GM20000 (cell line): Measurements from ENCODE around the gene NELFB.

ENCODE experiments used
- DNase-seq: peaks from one replicate; pipeline ENCODE4 v3.0.0; 2012; ENCODE audit warnings: low spot score
- CTCF ChIP-seq: IDR thresholded peaks from 2 replicates; pipeline ENCODE4 v1.5.1; 2012; ENCODE audit warnings: mild to moderate bottlenecking, control low read depth; ENCODE audit errors: extremely low read depth, missing control alignments

Gene NELFB

GRCh38 chr9:137275588-137276472 is 20.7 kb downstream of the NELFB start:
- DNase-seq = no peak
- TF ChIP-seq CTCF = no peak

GRCh38 chr9:137276473-137277328 is 21.6 kb downstream of the NELFB start:
- peak; percentile 53 for DNase-seq
- TF ChIP-seq CTCF = no peak

- TF ChIP-seq CTCF = peak; percentile 4
- DNase-seq = peak; percentile 96
Observed at GRCh38 chr9:137277329-137278041, 22.4 kb downstream of the NELFB start, which contains the start of gene TOR4A. TOR4A (plus strand) TSS chr9:137277726; CDS start chr9:137278690, 964 bp downstream.

GRCh38 chr9:137278061-137278701 is 23.1 kb downstream of the NELFB start:
- no peak for TF ChIP-seq CTCF
- DNase-seq = peak; percentile 67

GRCh38 chr9:137278721-137279711 is 23.9 kb downstream of the NELFB start:
- no peak for TF ChIP-seq CTCF
- no peak for DNase-seq

GRCh38 chr9:137279741-137280473 is 24.8 kb downstream of the NELFB start:
- TF ChIP-seq CTCF = no peak
- DNase-seq = no peak
